GM18526 (cell line): ENCODE measurements around the gene SFXN1.

ENCODE experiments used
- POLR2A ChIP-seq: IDR thresholded peaks from 3 replicates; pipeline ENCODE4 v1.6.1; 2011; ENCODE audit not compliant: insufficient read length; ENCODE audit errors: extremely low read depth

The SFXN1 gene

DNA sequence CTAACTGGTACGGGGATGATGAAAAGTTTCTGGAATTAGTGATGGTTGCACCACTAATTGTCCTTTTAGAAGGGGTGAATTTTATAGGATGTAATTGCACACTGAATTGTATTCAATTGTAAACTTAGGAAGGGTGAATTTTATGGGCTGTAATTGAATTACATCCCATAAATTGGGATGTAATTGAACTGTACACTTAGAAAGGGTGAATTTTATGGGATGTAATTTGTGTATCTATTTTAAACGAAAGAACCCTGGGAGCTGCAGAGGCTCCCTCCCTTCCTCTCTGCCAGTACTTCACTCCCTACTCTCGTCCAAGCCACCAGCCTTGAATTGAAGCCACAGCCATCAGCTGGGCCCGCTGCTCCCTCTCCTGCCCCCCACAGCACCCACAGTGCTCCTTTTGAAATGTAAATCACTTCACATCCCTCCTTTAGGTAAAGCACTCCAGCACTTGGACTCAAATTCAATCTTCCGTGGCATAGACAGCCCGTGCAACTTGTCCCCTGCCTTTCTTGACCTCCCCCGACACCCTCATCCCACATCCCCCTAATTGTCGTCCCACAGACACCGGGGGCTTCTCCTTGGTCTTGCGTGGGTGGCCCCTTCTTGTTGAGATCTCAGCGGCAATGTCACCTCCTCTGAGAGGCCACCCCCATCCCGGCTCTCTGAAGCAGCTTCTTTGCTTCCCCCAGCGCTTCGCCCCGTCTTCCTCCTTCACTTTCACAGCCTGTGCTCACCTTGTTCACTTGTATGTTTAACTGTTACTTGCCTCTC, 95.3 kb downstream of the SFXN1 start:
- TF ChIP-seq POLR2A = no peak

- TF ChIP-seq POLR2A = no peak
Measured at GRCh38 chr5:175575301-175575700, 96.9 kb downstream of the SFXN1 start.

DNA sequence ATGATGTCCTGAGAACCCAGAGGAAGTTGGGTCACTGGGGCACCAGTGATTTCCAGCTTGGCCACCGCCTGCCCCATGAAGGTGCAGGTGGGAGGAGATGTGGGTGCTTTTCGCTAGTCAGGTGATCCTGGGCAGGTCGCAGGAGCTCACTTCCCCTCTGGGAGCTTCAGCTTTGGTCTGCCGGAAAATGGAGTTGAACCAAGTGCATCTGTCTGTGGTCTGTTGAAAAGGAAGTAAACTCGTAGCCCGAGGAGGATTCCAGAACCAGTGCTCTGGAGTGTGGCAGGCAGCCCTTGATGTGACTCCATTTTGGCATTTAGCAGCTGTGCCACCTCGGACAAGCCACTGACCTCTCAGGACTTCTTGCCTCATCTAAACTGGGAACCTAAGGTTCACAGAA, 97.7 kb downstream of the SFXN1 start:
- TF ChIP-seq POLR2A = no peak

DNA sequence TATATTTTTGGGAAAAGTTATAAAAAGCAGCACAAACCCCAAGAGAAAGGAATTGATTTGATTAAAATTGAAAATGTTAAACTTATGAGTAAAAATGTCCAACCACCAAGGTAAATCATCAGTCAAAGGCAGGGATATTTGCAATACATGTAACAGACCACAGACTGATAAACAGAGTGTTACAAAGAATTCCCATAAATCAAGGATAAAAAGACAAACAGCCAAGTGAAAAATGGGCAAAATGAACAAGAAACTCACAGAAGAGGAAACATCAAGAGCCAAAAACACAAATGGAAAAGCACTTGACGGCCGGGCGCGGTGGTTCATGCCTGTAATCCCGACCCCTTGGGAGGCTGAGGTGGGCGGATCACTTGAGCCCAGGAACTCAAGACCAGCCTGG, 98.2 kb downstream of the SFXN1 start:
- no peak for TF ChIP-seq POLR2A
